ENCODE results near the gene PTPN2. TPM values are rescaled to one million over a fixed set of nuclear protein-coding genes. Genes with fewer than 3 reads are reported as not detected.

Gene PTPN2
- total and polyA plus RNA-seq, 2 experiments from 2014 or later: 49.9 to 65.5 TPM

GRCh38 chr18:12842459-12843380 lies 41.3 kb downstream of the PTPN2 start:
- Mint-ChIP-seq H3K27ac (peak overlapping the region; percentile 60), H3K4me3 (no peak overlapping the region), H3K9me3 (no peaks in the 10 kb centered on the region), H3K4me1 (peaks cover 44% of the 10 kb centered on the region), H3K36me3 (ENCODE audit: low read depth) (no peaks in the 10 kb centered on the region; the same call in 2 of the 3 replicates), H3K27me3 (ENCODE audit: insufficient read depth, low read depth, poor library complexity) (no peaks in the 10 kb centered on the region)
- TF ChIP-seq EZH2phosphoT487 (IDR thresholded peaks at IDR 0.05; ENCODE audit: unreplicated experiment): no peak
- no peak for TF ChIP-seq ETS1 (IDR thresholded peaks at IDR 0.05)
- TF ChIP-seq ZNF462 (CRISPR knock-in tag; IDR thresholded peaks at IDR 0.05): no peak
- no peak for TF ChIP-seq POLR2AphosphoS5 (IDR thresholded peaks at IDR 0.05; ENCODE audit: low read depth)
- no peak for TF ChIP-seq CREB1 (CRISPR knock-in tag; IDR thresholded peaks at IDR 0.05; ENCODE audit: low read depth)
- no peak for TF ChIP-seq ZNF114 (CRISPR knock-in tag; IDR thresholded peaks at IDR 0.05)
- no peak for TF ChIP-seq NANOG (IDR thresholded peaks at IDR 0.05; ENCODE audit: borderline replicate concordance)
- TF ChIP-seq EZH2 (IDR thresholded peaks at IDR 0.05; ENCODE audit: low read depth, unreplicated experiment): no peak
- TF ChIP-seq ZNF331 (CRISPR knock-in tag; IDR thresholded peaks at IDR 0.05; ENCODE audit: low read depth): no peak
- no peak for TF ChIP-seq JUNB (IDR thresholded peaks at IDR 0.05; ENCODE audit: unreplicated experiment)
- TF ChIP-seq STAT1 (IDR thresholded peaks at IDR 0.05; ENCODE audit: unreplicated experiment): no peak
- no peak for TF ChIP-seq REST (IDR thresholded peaks at IDR 0.05; ENCODE audit: unreplicated experiment)
- TF ChIP-seq CTCF (conservative IDR thresholded peaks at IDR 0.05; ENCODE audit: low read depth in 2 of 2): no peak
- Histone ChIP-seq H4K20me1 (replicated peaks; ENCODE audit: insufficient read depth) (peaks cover 4% of the 10 kb centered on the region; the same call in 1 of the 2 replicates), H2AFZ (no peak overlapping the region), H3K79me2 (replicated peaks; ENCODE audit: insufficient read depth) (peaks cover 92% of the 10 kb centered on the region), H3K36me3 (ENCODE audit: insufficient read depth) (no peaks in the 10 kb centered on the region), H3K27me3 (ENCODE audit: insufficient read depth) (no peaks in the 10 kb centered on the region), H3K4me3 (no peak overlapping the region), H3K27ac (ENCODE audit: low read depth) (peak overlapping the region; percentile 35; the same call in 1 of the 2 replicates), H3K4me1 (ENCODE audit: insufficient read depth) (peaks cover 15% of the 10 kb centered on the region), H3F3A (replicated peaks; ENCODE audit: low read depth) (no peaks in the 10 kb centered on the region; the same call in 1 of the 2 replicates), H3K9me2 (ENCODE audit: insufficient read depth) (no peaks in the 10 kb centered on the region), H3K4me2 (no peak overlapping the region; the same call in 1 of the 2 replicates)
- peak; percentile 52 for DNase-seq (ENCODE audit: low spot score)
- no peak for ATAC-seq

All from GM23338 (cell line).